GM18519 (cell line): Measurements from ENCODE around the gene COL19A1.

ENCODE experiments used
- ATAC-seq: cut with Tn5 transposase; IDR thresholded peaks from one replicate; pipeline ENCODE4 v1.9.1; 2021; ENCODE audit warnings: mild to moderate bottlenecking, moderate library complexity; ENCODE audit not compliant: unreplicated experiment, low FRiP score

The COL19A1 gene

GRCh38 chr6:70157086-70157485 lies 290.7 kb downstream of the COL19A1 start:
- no peak for ATAC-seq

DNA sequence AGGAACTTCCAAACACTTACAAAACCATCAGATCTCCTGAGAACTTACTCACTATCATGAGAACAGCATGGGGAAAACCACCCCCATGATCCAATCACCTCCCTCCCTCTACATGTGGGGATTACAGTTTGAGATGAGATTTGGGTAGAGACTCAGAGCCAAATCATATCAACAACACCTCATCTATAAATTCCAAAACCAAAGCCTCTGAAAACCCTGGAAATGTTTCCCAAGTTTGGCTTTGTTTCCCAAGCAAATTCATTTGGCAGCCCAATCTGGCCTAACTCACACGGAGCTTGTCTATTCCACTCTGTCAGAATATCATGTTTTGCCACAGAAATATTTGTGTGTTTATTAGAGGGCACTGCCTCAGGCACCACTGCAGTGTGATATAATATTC lies 293.9 kb downstream of the COL19A1 start:
- no peak for ATAC-seq

GRCh38 chr6:70162972-70163371 lies 296.6 kb downstream of the COL19A1 start:
- ATAC-seq: no peak

GRCh38 chr6:70163795-70164194 lies 297.4 kb downstream of the COL19A1 start:
- no peak for ATAC-seq

DNA sequence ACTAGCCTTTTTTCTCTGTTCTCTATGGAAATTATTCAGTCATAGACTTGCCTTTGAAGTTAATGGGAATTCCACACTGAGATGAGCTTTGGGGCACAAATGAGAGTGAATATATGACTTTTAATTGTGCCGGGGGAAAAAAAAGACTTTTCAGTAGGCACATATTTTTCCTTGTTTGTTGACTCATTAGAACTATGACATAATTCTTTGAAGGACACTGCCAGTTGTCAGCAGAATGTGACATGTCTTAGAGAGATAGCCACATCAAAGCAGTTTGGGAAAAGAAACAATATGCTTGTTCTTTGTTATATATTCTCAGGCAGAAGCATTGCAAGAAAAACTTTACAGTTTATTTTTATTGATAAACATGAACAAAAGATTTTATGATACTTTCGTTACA lies 298.2 kb downstream of the COL19A1 start:
- ATAC-seq: no peak

DNA sequence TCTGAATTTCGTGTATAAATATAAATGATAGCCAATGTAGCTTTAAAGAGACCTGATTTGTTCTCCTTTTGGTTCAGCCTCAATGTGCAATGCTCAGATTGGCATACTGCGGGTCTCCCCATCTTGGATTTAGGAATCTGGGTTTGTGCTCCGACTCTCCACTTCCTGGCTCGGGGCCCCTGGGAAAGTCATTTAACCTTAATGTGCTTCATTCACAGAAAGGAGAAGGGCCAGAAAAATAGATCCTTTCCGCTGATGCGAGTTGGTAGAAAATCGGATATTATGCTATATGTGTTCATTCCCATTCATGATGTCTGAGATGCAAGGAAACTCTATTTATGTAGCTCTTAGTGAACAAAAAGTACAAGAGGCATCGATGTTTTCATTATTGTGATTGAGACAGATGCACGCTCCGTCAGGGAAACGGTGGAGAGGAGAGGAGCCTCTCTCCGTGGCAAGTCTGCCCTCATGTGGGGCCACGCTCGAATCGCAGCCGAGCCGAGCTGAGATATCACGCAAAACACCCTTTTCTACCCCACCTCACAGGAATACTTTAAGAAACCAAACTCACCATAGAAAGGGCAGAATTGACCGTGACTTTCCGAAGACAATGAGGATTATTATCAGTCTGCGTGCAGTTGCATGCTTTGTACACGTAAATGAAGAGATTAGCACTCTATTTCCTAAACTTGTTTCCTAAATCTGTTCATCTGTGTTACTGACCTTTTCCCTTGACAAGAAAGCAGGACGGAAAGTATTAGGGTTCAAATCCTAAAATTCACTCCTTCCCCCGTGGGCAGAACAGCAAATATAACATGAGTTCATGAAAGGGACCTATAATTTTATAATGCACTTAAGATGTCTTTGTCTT lies 300.0 kb downstream of the COL19A1 start:
- peak; percentile 84 for ATAC-seq

- no peak for ATAC-seq
Measured at GRCh38 chr6:70168681-70169377, 302.5 kb downstream of the COL19A1 start.

DNA sequence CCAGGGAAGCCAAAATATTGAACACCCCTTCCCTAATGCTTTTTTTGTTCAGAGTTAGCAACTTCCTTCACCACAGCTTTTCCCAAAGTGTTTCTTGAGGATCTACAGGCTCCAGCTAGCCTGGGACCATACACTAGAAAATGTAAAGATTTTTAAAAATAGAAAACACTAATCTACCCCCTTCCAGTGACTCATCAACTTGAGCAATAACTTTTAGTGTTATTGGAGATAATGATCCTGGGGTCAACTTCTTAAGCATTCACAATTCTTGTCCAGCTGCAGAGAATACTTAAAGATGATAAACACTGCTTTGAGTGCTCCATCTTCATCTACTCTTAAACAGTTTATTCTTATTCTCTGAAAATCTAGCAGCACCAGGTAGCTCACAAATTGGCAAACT lies 304.9 kb downstream of the COL19A1 start:
- no peak for ATAC-seq

- no peak for ATAC-seq
Measured at GRCh38 chr6:70172252-70172651, 305.9 kb downstream of the COL19A1 start.

GRCh38 chr6:70175770-70176169 lies 309.4 kb downstream of the COL19A1 start:
- no peak for ATAC-seq

GRCh38 chr6:70176842-70177550 lies 310.6 kb downstream of the COL19A1 start:
- ATAC-seq: no peak

DNA sequence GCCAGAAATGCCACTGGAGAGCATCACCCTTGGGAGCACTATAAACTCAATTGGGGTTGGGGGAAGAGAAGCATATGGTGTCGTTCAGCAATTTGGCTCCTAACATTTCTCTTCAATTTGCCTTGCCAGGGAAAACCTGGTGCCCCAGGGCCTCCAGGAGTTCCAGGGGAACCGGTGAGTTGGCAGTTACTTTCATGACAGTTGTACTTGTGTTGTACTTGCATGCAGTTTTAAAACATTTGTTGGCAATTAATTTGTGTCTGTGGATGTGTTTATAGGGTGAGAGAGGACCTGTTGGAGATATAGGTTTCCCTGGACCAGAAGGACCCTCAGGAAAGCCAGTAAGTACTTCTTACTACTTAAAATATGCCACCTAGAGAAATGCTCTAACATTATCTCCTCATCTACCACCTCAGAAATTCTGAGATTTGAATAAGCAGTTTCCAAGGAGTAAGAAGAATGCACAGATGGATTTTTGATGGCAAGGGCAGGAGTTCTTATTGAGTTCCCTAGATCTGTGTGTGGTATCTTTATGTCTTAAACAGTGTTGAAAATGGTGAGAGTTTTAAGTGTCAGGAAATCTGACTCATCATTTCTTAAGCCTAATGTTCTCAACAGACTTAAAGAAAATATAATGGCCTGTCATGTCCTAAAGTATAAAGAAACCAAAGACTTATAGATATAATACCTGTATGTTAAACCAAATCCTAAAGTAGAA lies 314.0 kb downstream of the COL19A1 start:
- no peak for ATAC-seq

- peak; percentile 54 for ATAC-seq
Measured at GRCh38 chr6:70180901-70181599, 314.7 kb downstream of the COL19A1 start.

- ATAC-seq: no peak
Measured at GRCh38 chr6:70183538-70183937, 317.2 kb downstream of the COL19A1 start.

GRCh38 chr6:70184723-70185122 lies 318.4 kb downstream of the COL19A1 start:
- no peak for ATAC-seq

GRCh38 chr6:70186461-70186860 lies 320.1 kb downstream of the COL19A1 start:
- no peak for ATAC-seq

DNA sequence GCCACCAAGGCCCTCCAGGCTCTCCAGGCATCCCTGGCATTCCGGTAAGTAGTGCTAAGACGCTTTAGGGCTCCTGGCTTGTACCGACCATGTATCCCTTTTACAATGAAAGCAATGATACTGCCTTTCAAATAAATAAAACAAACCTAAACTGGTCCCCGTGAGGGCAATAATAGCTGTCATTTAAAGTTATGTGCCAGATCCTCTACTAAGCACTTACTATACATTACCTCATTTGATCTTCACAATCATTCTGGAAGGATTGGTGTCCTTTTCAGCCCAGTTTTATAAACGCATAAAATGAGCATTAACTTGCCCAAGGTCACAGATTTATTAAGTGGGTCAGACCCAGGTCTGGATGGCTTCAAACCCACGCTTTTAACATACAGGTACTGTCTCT lies 321.8 kb downstream of the COL19A1 start:
- ATAC-seq: no peak

- ATAC-seq: no peak
Measured at GRCh38 chr6:70194421-70194820, 328.1 kb downstream of the COL19A1 start.

- ATAC-seq: no peak
Measured at GRCh38 chr6:70196531-70196930, 330.2 kb downstream of the COL19A1 start.

- ATAC-seq: no peak
Measured at GRCh38 chr6:70198785-70199184, 332.4 kb downstream of the COL19A1 start.
